ENCODE data around the gene ARHGAP15. TPM values are rescaled to one million over a fixed set of nuclear protein-coding genes. Genes with fewer than 3 reads are reported as not detected.

The ARHGAP15 gene
- polyA plus RNA-seq, 1 donor from 2014 or later, result 0.30 TPM

- H3K4me3 ChIP-seq (ENCODE audit: low read length), result no peak overlapping the region
- no peaks in the 10 kb centered on the region for H3K9me2 ChIP-seq (ENCODE audit: insufficient read depth, low read length)
- no peak overlapping the region for H3K9ac ChIP-seq (ENCODE audit: low read length)
- no peaks in the 10 kb centered on the region for H3K9me3 ChIP-seq (ENCODE audit: low read length)
- H3K27ac ChIP-seq (ENCODE audit: low read length), result no peak overlapping the region
- no peak for TF ChIP-seq EP300 (conservative IDR thresholded peaks at IDR 0.05; ENCODE audit: poor library complexity, severe bottlenecking)
- no peak for TF ChIP-seq MXI1 (conservative IDR thresholded peaks at IDR 0.05; ENCODE audit: poor library complexity, severe bottlenecking)
- no peak for TF ChIP-seq SMC3 (conservative IDR thresholded peaks at IDR 0.05; ENCODE audit: poor library complexity)
- no peak for TF ChIP-seq RAD21 (conservative IDR thresholded peaks at IDR 0.05)
- TF ChIP-seq POLR2AphosphoS5 (IDR thresholded peaks at IDR 0.05), result no peak
- TF ChIP-seq EZH2 (IDR thresholded peaks at IDR 0.05; ENCODE audit: borderline replicate concordance, insufficient read depth, low read length, poor library complexity, severe bottlenecking), result no peak
- TF ChIP-seq TAF1 (IDR thresholded peaks at IDR 0.05; ENCODE audit: low read depth), result no peak
- no peak for TF ChIP-seq CTCF (IDR thresholded peaks at IDR 0.05; ENCODE audit: poor library complexity, severe bottlenecking)
- TF ChIP-seq REST (IDR thresholded peaks at IDR 0.05; ENCODE audit: borderline replicate concordance), result no peak
- no peak overlapping the region for H3K4me2 ChIP-seq (ENCODE audit: low read length)
- H3K79me2 ChIP-seq (replicated peaks; ENCODE audit: insufficient read depth, low read length), result no peaks in the 10 kb centered on the region
- no peaks in the 10 kb centered on the region for H3K27me3 ChIP-seq (ENCODE audit: insufficient read depth, low read depth, low read length)
- no peaks in the 10 kb centered on the region for H3F3A ChIP-seq (ENCODE audit: insufficient read depth, low read length, poor library complexity, severe bottlenecking)
- no peaks in the 10 kb centered on the region for H4K20me1 ChIP-seq (ENCODE audit: insufficient read depth)
- H3K36me3 ChIP-seq (ENCODE audit: insufficient read depth, low read length), result no peaks in the 10 kb centered on the region
- H2AFZ ChIP-seq (ENCODE audit: low read depth, low read length), result no peak overlapping the region
These were observed 492.9 kb downstream of the ARHGAP15 start for GRCh38 chr2:143622106-143622505.

- no peak overlapping the region for H3K27ac ChIP-seq (ENCODE audit: low read length)
- no peak overlapping the region for H3K4me2 ChIP-seq (ENCODE audit: low read length)
- no peak overlapping the region for H2AFZ ChIP-seq (ENCODE audit: low read depth, low read length)
These were observed 494.2 kb downstream of the ARHGAP15 start for GRCh38 chr2:143623231-143623908.

More at GRCh38 chr2:143623231-143623908, 494.2 kb downstream of the ARHGAP15 start:
- H4K20me1 ChIP-seq (ENCODE audit: insufficient read depth), result no peaks in the 10 kb centered on the region
- no peak overlapping the region for H3K9ac ChIP-seq (ENCODE audit: low read length)
- no peaks in the 10 kb centered on the region for H3K9me3 ChIP-seq (ENCODE audit: low read length)
- H3K9me2 ChIP-seq (ENCODE audit: insufficient read depth, low read length), result no peaks in the 10 kb centered on the region
- H3K27me3 ChIP-seq (ENCODE audit: insufficient read depth, low read depth, low read length), result no peaks in the 10 kb centered on the region
- no peaks in the 10 kb centered on the region for H3K36me3 ChIP-seq (ENCODE audit: insufficient read depth, low read length)
- H3K4me3 ChIP-seq (ENCODE audit: low read length), result no peak overlapping the region
- TF ChIP-seq EP300 (conservative IDR thresholded peaks at IDR 0.05; ENCODE audit: poor library complexity, severe bottlenecking) (no peak), CTCF (IDR thresholded peaks at IDR 0.05; ENCODE audit: poor library complexity, severe bottlenecking) (peak; percentile 30), RAD21 (conservative IDR thresholded peaks at IDR 0.05) (peak; percentile 28)
- no peaks in the 10 kb centered on the region for H3F3A ChIP-seq (ENCODE audit: insufficient read depth, low read length, poor library complexity, severe bottlenecking)
- no peaks in the 10 kb centered on the region for H3K79me2 ChIP-seq (replicated peaks; ENCODE audit: insufficient read depth, low read length)
